ENCODE measurements around the gene NTN4.
A peak's percentile ranks its signal among the peaks of the same experiment; 100 is the strongest.

NTN4 gene

GRCh38 chr12:95802482-95803270, 12.1 kb upstream of the NTN4 start:
- peak; percentile 68; the same call in 2 of the 3 replicates for ATAC-seq
- TF ChIP-seq ZNF8 (CRISPR knock-in tag; IDR thresholded peaks at IDR 0.05) (no peak), BACH2 (CRISPR knock-in tag; IDR thresholded peaks at IDR 0.05; ENCODE audit: borderline replicate concordance) (no peak), GLIS3 (CRISPR knock-in tag; IDR thresholded peaks at IDR 0.05) (no peak)
- TF ChIP-seq, protein P1, sequence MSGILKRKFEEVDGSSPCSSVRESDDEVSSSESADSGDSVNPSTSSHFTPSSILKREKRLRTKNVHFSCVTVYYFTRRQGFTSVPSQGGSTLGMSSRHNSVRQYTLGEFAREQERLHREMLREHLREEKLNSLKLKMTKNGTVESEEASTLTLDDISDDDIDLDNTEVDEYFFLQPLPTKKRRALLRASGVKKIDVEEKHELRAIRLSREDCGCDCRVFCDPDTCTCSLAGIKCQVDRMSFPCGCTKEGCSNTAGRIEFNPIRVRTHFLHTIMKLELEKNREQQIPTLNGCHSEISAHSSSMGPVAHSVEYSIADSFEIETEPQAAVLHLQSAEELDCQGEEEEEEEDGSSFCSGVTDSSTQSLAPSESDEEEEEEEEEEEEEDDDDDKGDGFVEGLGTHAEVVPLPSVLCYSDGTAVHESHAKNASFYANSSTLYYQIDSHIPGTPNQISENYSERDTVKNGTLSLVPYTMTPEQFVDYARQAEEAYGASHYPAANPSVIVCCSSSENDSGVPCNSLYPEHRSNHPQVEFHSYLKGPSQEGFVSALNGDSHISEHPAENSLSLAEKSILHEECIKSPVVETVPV (CRISPR knock-in tag; IDR thresholded peaks at IDR 0.05): no peak

DNA sequence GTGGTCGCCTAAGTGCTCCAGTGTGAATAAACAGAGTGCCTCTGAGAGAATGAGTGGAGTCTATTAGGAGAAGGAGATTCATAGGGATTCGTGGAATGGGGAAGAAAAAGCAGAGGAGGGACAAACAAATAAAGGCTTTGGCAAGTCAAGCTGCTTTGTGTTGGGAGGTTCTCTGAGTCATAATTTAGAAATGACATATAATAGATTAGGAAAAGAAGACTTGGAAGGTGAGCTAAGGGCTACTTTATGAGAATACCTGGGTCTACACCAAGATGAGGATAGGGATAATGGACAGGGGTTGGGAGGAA, 6.4 kb upstream of the NTN4 start:
- no peak for ATAC-seq
- TF ChIP-seq ZFP3 (CRISPR knock-in tag; IDR thresholded peaks at IDR 0.05): no peak
- TF ChIP-seq GLIS3 (CRISPR knock-in tag; IDR thresholded peaks at IDR 0.05): no peak
- TF ChIP-seq ZC3H10 (CRISPR knock-in tag; IDR thresholded peaks at IDR 0.05): no peak
- no peak for TF ChIP-seq POU6F1 (CRISPR knock-in tag; IDR thresholded peaks at IDR 0.05; ENCODE audit: borderline replicate concordance, low read depth)
- TF ChIP-seq ZNF565 (CRISPR knock-in tag; conservative IDR thresholded peaks at IDR 0.05; ENCODE audit: low read depth): no peak
- no peak for TF ChIP-seq CREB5 (CRISPR knock-in tag; IDR thresholded peaks at IDR 0.05; ENCODE audit: low read depth)
- TF ChIP-seq RARB (CRISPR knock-in tag; IDR thresholded peaks at IDR 0.05): no peak
- no peak for TF ChIP-seq ZFP30 (CRISPR knock-in tag; IDR thresholded peaks at IDR 0.05)
- TF ChIP-seq PATZ1 (CRISPR knock-in tag; IDR thresholded peaks at IDR 0.05; ENCODE audit: borderline replicate concordance): no peak

- TF ChIP-seq TCF4 (CRISPR knock-in tag; IDR thresholded peaks at IDR 0.05; ENCODE audit: borderline replicate concordance): no peak
- ATAC-seq: no peak
Observed at GRCh38 chr12:95796225-95796981, 5.8 kb upstream of the NTN4 start.

GRCh38 chr12:95790917-95791849, 619 bp upstream of the NTN4 start:
- TF ChIP-seq RARB (CRISPR knock-in tag; IDR thresholded peaks at IDR 0.05): no peak
- TF ChIP-seq ZNF8 (CRISPR knock-in tag; IDR thresholded peaks at IDR 0.05): no peak
- no peak for TF ChIP-seq ARNTL (CRISPR knock-in tag; IDR thresholded peaks at IDR 0.05; ENCODE audit: borderline replicate concordance, low read depth)
- no peak for TF ChIP-seq ISL1 (CRISPR knock-in tag; IDR thresholded peaks at IDR 0.05)
- no peak for TF ChIP-seq TCF4 (CRISPR knock-in tag; IDR thresholded peaks at IDR 0.05; ENCODE audit: borderline replicate concordance)
- TF ChIP-seq SNAI2 (CRISPR knock-in tag; IDR thresholded peaks at IDR 0.05): no peak
- TF ChIP-seq ZFP30 (CRISPR knock-in tag; IDR thresholded peaks at IDR 0.05): no peak
- TF ChIP-seq ZNF70 (CRISPR knock-in tag; IDR thresholded peaks at IDR 0.05): no peak
- no peak for TF ChIP-seq ESRRG (CRISPR knock-in tag; IDR thresholded peaks at IDR 0.05)
- no peak for TF ChIP-seq ZFP3 (CRISPR knock-in tag; IDR thresholded peaks at IDR 0.05)
- TF ChIP-seq TSHZ2 (CRISPR knock-in tag; IDR thresholded peaks at IDR 0.05): no peak
- TF ChIP-seq BACH2 (CRISPR knock-in tag; IDR thresholded peaks at IDR 0.05; ENCODE audit: borderline replicate concordance): no peak
- peak; percentile 37 for ATAC-seq

All from SK-N-SH treated with all-trans-retinoic acid at 6 μM for 48 hours (cell line).